ENCODE results near the gene PARD3B.
A peak's percentile ranks its signal among the peaks of the same experiment; 100 is the strongest.

Gene PARD3B, protein sequence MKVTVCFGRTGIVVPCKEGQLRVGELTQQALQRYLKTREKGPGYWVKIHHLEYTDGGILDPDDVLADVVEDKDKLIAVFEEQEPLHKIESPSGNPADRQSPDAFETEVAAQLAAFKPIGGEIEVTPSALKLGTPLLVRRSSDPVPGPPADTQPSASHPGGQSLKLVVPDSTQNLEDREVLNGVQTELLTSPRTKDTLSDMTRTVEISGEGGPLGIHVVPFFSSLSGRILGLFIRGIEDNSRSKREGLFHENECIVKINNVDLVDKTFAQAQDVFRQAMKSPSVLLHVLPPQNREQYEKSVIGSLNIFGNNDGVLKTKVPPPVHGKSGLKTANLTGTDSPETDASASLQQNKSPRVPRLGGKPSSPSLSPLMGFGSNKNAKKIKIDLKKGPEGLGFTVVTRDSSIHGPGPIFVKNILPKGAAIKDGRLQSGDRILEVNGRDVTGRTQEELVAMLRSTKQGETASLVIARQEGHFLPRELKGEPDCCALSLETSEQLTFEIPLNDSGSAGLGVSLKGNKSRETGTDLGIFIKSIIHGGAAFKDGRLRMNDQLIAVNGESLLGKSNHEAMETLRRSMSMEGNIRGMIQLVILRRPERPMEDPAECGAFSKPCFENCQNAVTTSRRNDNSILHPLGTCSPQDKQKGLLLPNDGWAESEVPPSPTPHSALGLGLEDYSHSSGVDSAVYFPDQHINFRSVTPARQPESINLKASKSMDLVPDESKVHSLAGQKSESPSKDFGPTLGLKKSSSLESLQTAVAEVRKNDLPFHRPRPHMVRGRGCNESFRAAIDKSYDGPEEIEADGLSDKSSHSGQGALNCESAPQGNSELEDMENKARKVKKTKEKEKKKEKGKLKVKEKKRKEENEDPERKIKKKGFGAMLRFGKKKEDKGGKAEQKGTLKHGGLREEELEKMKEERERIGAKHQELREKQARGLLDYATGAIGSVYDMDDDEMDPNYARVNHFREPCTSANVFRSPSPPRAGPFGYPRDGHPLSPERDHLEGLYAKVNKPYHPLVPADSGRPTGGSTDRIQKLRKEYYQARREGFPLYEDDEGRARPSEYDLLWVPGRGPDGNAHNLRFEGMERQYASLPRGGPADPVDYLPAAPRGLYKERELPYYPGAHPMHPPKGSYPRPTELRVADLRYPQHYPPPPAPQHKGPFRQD (N-terminal part only)

DNA sequence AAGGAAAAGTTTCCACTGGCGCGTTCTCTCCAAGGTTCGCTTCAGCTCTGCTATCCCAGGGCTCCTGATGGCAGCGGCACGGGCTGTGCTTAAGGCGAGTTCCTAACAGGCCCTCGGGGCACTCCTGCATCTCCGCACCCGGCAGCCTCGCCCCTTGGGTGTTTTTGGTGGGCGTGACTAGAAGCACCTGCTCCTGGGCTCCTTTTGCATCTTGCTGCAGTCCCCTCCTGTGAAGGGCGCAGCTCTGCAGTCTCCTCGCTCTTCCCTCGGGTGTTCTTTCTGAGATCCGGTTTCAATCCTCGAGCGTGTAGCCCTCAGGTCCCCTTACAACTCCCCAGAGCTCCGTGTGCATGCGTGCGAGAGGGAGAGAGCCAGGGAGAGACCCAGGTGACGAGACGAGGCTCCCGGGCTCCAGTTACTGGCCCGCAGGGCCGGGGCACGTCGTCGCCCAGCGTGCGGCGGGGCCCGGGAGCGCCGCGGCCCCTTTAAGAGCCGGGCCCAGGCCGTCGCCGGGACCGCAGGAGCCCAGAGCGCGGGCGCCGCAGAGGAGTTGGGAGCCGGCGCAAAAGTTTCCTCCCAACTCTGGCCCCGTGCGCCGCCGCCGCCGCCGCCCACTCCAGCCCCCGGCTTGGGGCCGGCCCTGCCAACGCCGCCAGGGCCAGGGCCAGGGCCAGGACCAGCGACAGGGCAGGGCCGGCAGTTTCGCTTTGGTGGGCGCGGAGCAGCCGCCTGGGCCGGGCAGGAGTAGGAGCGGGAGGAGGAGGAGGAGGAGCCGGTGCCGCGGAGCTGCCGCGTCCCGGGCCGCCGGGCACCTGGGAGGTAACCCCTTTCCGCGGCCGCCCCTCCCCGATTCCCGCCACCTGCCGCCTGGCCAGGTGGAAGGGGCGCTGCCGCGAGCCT, at the start of gene PARD3B:
PARD3B (plus strand) TSS at position 515 of the 900 bp plus-strand sequence. CDS start 525 bp downstream, outside the sequence.
- DNase-seq = peak; percentile 60

DNA sequence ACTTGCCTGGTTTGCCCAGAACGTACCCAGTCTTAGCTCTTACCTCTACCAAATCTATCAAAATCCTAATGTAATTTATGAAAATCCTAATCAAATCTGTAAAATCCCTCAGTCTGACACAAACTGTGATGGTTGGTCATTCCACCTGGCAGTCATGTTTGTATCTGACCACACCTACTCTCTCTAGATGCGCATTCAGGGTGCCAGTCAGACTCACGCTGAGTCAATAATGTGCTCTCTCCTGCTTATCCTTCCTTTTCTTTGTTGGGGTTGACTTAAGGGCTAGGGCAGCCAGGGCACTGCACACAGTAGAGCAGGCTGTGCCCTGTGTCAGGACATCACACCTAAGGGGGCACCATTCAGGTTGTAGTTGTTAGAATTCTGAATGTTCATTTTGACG, 48.5 kb upstream of the PARD3B start:
- no peak for DNase-seq

DNA sequence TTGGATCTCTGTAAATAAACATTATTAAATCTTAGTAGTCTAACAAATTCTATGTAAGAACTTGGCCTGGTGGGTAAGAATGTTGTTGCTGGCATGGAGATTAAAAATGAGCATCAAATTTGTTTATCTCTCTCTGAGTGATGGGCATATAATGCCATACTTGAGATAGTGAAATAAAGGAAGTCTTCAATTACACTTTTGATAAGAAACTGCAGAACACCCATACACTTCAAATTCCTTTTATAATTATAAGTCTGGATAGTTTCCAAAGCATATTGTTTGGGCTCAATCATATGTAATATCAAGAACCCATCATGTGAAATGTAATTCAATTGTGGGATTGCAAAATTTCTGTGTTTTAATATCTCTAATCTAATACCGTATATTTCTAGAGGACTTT, 47.4 kb upstream of the PARD3B start:
- DNase-seq = no peak

DNA sequence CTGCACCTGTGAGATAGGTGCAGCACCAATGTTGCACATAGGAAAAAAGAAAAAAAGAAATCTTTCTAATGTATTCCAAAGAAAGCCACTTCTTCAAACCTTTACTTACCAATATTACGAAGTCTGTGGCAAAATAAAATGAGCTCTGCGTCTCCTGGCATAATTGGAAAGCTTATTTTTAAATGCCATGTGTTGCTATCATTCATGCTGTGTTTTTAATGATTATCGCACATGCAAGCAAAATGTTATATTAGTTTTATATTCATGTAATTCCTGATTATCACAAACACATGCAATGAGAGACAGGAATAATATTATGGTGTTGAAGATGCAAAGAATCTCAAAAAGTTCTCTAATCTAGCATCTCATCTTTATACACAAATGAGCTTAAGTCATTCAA, 47.0 kb upstream of the PARD3B start:
- no peak for DNase-seq

DNA sequence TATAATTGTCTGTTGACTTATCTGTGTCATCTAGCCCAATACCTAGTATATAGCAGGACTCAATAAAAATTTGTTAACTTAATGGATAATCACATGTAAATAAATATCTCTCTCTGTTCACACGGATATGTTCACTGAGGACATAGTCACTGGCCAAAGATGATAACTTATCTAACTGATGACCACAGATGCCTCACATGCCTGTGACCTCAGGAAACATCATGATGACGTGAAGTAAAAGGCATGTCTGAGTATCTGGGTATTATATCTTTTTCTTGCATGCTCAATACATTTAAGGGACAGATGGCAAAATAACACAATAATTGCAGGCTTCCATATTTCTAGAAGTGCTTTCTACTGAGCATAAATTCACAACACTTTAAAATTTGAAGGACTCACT, 41.4 kb upstream of the PARD3B start:
- no peak for DNase-seq

DNA sequence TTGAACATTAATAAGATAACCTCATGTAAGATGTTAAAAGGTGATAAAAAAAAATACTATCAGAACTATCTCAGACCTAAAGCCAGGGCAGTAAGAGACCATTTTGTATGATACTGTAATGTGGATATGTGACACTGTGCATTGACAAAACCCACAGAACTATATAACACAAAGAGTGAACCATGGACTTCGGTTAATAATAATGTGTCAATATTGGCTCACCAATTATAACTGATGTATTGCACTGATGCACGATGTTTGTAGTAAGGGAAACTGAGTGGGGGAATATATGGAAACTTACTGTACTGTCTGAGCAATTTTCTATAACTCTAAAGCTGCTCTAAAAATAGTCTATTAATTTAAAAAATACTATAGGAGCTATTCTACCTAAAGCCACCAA, 40.7 kb upstream of the PARD3B start:
- DNase-seq = no peak

DNA sequence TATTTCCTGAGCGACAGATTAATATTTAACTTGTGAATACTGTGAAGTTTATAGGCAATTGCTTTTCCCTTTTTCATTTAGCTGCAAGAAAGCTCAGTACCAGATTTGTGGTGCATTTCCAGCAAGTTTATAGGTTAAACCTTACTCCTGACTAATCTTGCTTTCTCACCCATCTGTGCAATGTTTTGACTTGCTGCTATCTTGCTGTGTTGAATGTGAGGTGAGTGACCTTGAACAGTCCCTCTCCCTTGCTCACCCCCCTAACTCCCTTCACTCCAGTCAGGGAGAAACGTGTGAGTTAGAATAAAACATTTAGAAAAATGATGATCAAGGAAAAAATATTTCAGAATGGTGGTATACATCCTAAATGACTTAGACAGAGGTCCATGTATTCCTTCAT, 39.8 kb upstream of the PARD3B start:
- no peak for DNase-seq

DNA sequence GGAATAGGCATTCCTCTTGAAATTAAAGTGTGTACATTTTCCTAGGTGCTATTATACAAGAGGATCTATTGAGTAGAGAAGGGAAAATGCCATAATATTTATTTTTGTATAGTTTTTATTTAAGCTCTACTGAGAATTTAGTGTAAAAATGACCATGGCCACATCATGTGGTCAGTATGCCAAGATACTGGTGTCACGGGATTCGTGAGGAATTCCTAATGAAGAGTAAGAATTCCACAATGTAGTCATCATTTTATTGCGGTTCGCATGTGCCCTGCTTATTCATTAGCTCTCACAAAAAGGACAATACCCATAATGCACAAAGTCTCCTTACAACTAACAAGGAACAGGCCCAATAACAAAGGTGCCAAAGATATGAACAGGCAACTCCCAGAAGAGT, 39.3 kb upstream of the PARD3B start:
- DNase-seq = no peak

DNA sequence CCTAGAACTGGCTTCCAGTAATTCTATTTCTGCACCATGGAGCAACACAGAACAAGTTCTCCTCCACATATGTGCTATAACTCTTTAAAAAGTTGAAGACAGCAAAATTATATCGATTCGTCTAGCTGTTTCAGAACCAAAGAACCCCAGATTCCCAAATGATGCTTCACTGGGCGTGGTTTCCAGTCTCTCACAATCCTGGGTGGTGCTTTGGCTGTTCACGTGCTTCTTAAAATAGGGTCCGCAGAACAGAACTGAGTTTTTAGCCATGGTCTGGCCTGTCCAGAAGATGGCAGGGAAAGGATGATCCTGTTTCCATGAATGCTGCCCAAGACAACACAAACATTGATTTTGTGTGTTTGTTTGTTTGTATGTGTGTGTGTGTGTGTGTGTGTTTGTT, 37.6 kb upstream of the PARD3B start:
- DNase-seq = no peak

DNA sequence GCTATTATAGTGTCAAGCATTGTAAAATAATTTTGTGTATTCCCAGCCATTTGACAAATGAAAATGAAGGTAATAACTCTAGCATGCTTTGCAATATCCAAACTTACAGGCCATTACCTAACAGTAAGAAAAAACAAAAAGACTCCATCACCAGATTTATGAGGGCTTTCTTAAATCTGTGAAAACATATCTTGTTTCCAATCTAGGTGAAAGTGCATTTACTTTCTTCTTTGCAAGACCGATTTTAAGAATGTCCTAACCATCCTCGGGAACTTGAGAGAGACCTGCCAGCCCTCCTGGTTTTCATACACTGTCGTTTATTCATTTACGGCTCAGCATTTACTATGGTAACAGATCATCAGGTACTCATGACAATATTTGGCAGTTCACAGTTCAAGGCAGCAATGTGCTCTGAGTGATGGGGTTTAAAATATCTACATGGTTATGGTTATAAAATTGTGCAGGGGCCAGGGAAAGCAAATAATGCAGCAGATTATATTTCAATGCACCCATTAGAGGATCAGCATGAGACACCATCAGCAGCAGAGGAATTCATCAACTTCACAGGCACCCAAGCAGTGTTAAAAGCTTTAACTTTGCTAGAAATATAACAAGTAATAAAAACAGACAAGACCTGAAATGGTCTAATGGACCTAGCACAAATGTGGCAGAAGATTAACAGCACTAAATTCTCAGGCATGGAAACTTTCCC, 34.4 kb upstream of the PARD3B start:
- DNase-seq = no peak

DNA sequence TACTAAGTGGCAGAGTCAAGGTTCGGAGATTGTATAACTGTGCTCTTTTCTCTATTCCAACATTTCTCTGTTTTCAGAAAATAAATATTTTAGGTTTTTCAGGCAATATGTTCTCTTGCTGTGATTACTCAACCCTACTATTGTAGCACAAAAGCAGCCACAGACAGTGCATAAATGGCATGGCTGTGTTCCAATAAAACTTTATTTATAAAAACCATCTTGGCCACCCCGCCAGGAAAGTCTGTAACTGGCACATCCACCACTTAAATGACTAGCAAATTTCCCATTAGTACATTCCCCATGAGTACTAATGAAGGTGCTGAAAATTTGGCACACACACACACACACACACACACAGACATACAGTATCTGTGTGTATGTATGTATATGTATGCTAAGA, 30.8 kb upstream of the PARD3B start:
- no peak for DNase-seq

DNA sequence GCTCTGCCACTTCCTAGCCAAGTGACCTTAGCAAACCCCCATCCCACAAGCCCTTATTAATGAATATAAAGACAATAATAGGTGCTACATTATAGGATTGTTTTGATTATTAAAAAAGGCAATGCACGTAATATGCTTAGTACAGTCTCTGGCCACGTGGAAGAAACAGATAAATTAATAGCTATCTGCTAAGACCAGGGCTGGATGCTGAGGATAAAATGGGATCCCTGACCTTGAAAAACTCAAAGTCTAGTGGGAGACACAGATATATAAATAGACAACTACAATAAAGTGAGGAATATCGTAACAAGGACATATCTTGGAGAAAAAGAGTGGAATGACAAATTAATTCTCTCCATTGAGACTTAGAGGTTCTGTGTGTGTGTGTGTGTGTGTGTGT, 29.9 kb upstream of the PARD3B start:
- no peak for DNase-seq

DNA sequence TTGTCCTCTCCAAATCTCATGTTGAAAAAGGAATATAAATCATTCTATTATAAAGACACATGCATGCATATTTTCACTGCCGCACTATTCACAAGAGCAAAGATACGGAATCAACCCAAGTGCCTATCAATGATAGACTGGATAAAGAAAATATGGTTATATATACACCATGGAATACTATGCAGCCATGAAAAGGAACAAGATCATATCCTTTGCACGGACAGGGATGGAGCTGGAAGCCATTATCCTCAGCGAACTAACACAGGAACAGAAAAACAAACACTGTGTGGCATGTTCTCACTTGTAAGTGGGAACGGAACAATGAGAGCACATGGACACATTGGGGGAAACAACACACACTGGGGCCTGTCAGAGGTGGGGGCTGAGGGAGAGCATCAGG, 28.1 kb upstream of the PARD3B start:
- DNase-seq = no peak

DNA sequence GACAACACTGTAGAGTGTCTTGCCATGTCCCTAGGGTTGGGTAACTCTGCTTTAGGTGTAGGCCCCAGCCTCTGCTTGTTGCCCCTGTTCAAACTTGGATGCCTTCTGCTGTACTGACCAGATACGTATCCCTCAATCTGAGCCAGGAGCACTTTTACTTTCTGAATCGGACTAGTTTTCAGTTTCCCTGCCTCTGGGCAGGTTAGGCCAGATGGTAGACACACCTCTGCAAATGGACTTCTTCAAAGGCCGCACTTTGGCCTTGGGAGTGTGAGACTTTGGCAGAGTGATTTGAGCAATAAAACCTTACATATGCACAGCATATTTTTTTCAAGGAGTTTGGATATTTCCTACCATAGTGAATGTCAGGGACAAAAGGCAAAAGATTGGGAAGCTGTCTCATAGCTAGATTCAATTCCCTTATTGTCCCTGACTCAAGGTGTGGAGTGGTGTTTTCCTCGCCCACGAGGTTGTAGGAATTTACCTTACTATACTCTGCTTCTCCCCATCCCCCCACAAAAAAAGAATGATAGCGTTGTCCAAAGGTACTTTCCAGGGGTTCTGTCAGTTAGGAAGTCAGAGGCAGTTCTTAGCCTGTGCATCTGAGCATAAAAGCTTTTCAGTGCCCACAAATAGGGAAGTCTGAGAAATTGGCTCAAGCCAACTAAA, 15.3 kb upstream of the PARD3B start:
- DNase-seq = no peak

DNA sequence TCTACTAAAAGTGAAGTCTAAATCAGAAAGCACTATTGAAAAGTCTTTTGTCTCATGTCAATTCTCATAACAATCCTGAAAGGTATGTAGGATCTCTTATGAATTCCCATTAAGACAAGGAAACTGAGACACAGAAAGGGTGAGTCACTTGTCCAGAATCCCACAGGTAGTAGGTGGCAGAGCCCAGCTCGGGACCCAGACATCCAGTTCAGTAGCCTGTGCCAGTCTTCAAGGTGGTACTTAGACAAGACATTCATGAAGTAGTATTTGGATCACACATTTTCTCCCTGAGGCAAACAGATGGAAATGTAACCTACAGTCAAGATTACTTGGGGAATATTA, 14.8 kb upstream of the PARD3B start:
- no peak for DNase-seq

DNA sequence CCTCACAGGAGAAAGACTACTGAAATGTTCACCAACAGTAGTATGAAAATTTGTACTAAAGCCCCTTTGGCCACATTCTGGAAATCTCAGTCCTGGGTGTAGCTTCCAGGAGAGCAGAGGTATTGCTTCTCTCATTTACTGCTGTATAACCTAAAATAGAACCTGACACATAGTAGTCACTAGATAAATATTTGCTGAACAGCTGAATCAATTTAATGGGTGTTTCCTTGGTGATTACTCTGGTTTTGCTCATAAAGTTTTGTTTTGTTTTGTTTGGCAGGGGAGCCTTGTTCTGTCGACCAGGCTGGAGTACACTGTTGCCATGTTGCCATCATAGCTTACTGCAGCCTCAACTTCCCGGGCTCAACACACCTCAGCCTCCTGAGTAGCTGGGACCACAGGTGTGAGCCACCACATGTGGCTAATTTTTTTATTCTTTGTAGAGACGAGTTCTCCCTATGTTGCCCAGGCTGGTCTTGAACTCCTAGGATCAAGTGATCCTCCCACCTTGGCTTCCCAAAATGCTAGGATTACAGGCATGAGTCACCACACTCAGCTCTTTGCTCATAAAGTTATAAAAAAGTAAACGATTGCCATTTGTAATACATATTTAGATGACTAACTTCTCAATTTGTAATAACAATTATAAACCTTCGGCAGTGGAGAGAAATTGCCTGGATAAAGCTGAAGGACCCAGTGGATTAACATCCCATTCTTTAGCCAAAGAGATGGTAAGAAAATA, 11.5 kb upstream of the PARD3B start:
- DNase-seq = no peak

DNA sequence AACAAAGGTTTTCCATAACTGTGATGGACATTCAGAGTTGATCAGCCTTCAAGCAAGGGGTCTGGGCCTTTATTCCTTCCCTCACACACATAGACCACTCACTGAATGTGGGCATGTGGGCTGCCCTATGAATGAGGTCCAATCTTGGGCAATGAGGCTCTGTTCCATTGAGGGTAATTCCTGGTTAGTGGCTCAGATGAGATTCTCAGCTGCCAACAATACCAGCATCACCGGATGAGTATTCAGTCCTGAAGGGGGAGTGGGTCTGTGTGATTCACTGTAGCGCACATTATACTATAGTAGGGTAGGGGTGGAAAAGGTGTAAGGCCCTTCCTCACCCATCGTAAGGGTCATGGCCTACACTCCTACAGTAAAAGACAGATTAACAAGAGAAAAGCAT, 9.9 kb upstream of the PARD3B start:
- DNase-seq = no peak

DNA sequence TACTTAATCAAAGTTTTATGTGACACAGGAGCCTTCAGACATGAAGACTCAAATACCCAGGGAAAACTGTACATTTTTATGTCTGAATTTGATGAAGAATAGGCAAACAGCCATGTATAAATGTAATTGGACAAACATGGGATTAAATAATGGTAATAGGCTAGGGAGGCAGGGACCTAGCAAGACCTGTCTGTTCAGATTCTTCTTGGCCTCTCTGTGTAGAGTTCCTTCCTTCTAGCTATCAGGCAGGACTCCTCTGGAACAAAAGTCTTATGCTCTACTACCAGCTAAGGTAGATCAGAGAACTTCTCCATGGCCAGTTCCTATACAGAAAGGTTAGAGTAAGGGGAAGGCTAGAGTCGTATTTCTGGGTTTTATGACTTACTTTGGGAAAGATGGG, 9.5 kb upstream of the PARD3B start:
- no peak for DNase-seq

DNA sequence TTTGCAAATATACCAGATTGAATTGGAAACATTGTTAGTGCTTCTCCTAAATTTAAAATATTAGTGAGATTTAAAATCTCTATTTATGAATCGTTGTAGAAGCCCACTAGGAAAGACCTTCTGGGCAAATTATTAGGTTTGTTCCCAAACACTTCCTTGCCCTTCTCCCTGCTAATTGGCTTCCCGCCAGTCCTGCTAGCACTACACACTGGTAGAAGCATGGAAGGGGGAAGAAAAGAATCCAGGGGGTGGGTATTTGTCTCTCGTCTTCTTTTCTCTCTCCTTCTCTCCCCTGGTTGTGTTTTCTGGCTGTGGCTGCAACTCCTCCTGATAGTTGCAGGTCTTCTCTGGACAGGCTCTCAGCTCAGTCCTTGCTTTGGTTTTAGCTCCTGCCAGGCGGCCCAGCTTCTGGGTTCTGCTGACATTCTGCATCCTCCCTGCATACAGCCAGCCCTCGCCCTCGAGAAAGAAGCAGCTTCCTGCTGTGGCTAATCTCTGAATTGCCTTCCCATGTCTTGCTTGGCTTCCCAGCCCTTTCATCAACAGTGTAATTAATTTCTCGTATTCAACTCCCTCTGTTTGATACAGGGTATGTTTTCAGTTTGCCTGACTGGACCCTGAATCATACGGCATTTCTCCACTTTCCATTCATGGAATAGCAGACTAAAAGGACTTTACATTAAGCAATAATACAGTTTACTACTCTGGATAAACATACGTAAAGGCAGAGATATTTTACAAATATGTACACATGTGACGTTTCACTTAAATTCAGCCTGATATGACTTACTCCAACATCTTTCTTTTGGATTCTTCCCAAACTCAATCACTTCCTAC, 6.9 kb upstream of the PARD3B start:
- DNase-seq = no peak

DNA sequence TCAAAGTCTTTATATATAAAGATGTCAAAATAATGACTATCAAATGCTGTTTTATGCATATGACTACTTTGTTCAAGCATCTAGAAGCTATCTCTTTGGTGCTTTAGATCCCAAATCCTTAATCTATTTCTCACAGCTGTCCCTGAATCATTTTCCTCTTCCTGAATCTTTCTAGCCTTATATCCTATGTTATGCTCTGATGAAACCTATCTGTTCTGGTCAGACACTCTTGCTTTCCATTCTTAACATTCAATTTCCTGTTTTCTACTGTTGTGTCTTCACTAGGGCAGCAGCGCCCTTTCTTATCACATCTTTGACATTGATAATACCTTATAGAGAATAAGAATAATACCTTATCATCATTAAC, 6.3 kb upstream of the PARD3B start:
- DNase-seq = no peak

All from NCI-H526 treated with DMSO at 0.1 percent for 48 hours (cell line).